ENCODE results near the gene RELCH.

The RELCH gene

DNA sequence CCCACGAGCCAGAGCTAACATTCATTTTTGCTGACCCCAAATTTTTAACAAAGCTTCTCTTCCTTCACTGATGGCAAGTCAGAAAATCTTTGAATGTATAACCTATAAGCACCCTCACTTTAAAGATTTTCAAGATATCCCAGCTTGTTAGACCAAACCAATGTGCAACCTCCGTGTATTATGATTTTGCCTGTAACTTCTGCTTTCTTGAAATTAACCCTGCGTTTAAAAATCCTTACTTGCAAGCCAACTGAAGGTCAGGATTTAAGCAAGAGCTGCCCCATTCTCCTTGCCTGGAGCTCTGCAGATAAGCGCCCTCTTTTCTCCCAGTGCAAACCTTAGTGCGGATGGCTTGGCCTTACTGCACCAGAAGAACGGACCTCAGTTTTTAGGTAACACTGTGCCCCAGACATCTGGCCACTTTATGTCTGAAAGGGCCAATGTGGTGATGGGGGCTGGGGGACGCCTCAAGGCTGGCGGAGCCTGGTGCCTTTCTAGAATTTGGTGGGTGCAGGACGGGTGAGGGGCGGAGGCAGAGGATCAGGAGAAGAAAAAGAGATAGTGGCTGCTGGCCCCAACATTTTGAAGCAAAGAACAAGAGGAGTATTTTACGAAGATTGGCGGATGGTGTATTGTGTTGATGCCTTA, 137.2 kb downstream of the RELCH start:
- DNase-seq = no peak

DNA sequence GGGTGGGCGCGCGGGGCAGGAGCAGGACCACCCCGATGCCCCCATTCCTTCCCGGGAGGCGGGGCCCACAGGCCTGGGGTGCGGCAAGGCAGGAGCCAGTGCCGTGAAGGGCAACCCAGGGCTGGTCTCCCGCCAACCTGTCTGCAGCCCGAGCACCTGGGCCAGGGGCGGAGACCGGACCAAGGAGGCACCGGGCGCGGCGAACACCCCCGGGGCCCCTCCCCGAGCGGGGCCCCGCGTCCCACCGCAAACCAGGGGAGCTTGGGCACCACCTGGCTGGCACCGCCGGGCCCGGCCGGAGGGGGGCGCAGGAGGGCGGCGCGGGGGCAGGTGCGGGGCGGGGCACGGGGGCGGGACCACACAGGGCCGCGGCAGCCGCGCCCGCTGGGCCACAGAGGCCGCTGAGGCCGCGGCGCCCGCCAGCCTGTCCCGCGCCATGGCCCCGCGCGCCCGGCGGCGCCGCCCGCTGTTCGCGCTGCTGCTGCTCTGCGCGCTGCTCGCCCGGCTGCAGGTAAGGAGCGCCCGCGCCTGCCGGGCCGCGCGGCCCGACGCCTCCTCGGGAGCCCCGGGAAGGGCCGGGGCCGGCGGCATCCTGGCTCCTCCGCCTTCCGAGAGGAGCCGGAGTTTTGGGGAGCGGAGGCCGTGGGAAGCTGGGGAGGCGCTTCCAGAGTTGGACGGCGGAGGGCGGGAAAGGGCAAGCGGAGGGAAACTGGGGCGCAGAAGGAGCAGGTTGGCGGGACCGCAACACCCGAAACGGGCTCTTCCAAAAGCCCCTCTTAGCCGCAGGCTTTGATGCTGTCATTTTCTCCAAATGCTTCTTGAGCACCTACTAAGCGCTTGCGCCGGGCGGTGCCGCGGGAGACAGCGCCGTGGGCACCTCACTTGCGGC, 138.1 kb downstream of the RELCH start, which contains the start of gene TNFRSF11A:
TNFRSF11A (plus strand) TSS at position 394 of the 889 bp plus-strand sequence; CDS start at position 437, 43 bp downstream.
- peak; percentile 36 for DNase-seq

DNA sequence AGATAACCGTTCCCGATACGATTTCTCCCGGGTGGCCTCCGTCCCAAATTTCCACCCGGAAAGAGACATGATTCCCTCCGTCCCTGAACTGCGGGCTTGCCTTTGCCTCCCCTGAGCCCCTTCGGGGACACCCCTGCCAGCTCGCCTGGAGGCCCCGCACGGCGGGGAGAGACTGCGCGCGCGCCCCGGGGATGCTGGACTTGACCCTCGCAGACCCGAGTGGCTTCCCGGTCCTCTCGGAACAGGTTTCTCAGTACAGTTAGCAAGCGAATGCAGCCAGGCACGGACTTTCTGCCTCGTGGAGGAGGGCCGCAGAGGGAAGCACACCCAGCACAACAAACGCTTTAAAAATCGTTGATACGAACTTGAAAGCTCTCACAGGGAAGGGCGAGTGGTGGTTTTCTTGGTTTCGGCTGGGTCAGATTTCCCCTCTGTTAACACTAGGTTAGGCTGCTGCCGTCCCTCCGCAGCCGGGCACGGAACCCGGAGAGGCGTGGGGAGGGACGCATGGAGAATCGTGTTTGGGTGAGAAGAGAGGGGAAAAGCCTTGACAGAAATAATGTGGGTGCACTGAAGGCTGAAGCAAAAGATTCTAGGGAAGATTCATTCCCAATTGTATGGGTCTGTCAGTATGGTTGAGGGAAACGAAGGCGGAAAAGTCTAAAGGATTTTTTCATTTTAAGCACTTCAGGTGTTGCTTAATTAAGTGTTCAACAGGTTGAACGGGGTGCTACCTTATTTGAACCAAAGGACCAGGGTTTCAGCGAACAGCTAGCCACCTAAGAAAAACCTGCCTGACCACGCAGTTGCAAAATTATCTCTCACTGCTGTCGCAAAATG, 139.0 kb downstream of the RELCH start:
- no peak for DNase-seq

DNA sequence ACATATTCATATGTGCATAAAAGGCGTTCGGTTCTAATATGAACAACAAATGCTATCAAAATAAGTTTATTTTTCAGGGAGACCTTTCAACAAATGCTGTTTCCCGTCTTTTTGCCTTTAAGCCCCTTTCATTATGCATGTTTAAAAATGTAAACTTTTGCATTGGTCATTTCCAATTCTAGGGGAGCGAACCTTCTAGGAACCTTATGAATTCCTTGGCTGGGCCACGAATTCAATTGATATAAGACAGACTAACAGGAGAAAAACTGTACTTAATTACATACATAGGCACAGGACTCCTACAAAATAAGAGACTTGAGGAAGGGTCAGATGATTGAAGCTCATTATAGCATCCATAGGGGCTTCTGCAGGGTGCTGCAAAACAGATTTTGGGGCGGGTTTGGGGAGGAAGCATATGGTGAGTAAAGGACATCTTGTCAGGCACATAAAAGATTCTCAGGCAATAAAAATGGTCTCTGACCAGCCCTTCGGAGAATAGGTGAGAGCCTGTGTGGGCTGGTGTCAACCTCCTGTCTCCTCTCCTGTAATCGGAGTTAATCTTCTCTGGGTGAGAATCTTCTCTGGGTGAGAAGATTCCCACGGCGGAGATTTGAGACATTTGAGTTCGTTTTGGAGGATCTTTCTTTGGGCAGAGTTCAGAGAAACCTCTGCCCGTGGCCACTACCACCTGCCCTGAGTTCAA, 139.7 kb downstream of the RELCH start:
- DNase-seq = no peak

DNA sequence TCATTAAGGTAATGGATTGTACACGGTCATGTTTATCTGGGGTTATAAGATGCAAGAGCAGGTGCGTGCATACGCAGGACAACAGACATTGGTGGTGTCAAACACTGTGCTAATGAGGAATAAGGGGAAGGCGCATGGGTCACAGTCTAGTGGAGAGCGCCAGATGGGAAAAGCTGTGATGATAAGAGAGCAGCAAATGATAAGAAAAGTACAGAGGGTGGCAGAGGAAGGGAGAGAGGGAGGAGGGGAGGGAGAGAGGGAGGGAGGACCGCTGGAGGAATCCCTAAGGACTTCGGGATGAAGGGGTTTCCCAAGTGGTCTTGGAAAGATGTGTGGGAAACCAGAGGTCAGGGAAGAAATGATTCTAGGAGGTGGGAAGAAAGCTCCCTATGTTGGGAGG, 140.9 kb downstream of the RELCH start:
- DNase-seq = no peak

DNA sequence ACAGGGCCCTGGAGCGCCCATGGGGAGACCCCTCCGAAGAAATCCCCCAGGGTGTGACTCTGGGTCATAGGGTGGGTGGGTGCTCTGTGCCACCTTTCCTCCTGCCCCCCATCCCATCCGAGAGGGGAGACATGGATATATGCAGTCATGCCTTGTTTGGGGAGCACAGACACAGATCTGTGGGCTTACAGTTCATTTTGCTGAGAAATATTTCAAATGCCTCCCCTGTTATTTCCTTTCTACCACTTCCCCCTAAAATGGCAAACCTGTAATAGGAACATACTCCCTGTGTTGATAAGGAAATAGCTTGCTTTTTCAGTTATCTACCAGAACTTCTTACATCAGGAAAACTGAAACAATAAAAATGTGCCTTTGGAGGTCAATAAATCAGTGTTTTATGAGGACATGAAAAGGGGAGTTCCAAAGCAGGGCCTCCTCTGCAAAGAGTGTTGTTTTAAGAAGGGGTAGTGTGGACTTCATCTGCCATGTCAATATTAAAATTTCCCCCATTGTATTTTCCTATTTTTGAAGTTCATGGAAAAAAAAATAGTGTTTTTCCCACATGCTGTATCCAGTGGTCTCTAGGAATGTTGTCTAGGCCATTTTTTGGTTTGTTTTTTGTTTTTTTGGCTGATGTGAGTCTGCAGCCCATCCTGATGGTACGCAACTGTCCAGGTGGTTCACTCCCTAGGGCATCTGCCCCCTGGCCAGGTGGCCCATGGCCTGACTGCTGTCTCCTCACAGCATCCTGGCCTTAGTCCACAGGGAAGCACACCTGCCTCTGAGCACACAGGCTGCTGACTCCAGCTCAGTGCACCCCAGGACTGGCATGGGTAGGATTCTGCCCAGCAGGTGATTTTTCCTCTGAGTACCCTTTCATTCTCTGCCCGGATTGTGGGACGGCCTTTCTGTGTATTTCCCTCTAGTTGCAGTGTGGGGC, 141.8 kb downstream of the RELCH start:
- no peak for DNase-seq

DNA sequence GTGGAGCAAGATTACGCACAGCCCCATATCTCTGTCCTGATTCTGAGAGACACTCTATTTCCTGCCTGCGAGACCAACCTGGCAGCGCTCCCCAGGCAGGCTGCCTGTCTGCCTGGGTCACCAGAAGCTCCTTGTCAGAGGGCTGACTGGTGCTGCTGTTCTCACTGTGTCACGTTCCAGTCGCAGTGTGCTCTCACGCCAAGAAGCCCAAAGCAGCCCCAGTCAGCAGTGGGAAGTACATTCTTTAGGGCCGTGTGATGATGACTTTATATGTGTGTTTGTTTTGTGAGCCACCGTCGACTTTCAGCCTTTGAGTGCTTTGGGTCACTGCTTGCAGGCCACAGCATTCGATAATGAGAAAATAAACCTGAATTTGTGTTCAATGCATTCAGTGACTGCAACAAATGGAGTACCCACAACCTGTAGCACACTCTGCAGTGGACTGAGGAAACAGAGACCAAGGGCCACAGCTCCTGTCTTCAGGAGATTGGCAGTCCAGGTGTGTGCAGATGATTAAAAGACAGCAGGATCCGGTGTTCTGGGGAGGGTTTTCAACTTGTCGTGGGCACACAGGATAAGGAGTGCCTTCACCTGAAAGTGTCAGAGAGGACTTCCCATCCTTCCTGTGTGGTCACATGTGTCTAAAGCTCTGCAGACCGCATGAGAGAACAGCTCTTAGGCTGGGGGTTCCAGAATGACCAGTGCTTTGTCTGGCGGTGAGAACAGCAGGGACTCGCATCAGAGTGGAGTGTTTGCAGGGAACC, 142.8 kb downstream of the RELCH start:
- no peak for DNase-seq

DNA sequence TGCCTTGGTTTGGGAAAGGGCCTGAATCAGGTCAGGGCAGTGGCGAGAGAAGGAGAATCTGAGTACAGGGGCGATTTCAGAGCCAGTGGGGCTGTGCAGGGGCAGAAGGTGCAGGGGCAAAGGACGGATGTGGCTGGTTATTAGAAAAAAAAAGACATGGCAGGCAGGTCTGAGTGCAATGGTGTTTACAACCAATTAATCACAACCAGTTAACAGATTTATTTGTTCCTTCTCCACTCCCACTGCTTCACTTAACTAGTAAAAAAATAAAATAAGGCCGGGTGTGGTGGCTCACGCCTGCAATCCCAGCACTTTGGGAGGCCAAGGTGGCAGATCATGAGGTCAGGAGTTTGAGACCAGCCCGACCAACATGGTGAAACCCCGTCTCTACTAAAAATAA, 143.6 kb downstream of the RELCH start:
- no peak for DNase-seq

DNA sequence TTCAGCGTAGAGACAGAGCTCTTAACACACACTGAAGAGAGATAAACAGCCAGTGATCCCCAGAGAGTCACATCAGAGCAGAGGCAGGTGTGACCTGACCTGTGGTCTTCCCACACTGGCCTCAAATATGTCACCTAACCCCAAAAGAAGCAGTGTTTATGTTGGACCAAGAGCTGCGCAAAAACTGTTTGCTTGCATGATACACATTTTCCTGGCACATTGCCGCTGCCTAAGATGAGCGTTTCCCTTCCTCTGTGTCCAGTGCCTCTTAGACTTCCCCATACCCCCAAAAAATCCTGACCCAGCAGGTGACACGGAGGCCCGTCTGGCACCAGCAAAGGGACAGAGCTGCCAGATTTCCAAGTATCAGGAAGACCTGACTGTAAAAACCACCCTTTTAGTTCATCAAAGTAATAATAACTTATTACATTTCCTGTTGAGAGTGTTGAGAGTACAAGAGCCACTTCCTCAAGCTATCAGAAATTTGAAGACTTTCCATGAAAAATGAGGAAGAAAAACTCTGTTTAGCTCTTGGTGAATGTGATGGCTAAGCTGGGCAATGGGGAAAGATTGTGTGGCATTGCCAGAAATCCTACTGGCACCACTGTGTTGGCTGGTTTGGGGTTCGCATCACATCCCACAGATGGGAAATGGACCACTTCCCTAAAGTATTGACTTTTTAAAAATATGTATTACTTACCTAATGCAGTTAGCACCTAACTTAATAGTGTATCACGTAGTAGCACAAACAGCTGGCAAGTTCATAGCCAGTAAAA, 144.7 kb downstream of the RELCH start:
- DNase-seq = no peak

DNA sequence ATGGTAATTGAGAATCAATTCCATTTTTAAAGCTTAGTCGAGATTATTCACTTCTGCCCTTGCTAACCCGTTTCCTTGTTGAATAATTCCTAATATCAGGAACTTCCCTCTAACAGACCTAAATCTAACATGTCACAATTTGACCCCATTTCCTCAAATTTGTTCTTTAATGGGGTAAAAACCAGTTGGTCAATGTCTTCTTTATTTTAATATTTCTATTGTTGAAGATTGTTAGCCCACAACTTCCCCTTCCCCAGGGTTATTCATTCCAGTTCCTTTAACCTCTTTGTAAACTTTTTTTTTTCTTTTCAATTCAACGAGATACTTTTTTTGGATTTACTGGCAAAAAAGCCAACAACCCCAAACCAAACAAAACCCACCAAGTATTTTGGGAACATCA, 145.4 kb downstream of the RELCH start:
- no peak for DNase-seq

DNA sequence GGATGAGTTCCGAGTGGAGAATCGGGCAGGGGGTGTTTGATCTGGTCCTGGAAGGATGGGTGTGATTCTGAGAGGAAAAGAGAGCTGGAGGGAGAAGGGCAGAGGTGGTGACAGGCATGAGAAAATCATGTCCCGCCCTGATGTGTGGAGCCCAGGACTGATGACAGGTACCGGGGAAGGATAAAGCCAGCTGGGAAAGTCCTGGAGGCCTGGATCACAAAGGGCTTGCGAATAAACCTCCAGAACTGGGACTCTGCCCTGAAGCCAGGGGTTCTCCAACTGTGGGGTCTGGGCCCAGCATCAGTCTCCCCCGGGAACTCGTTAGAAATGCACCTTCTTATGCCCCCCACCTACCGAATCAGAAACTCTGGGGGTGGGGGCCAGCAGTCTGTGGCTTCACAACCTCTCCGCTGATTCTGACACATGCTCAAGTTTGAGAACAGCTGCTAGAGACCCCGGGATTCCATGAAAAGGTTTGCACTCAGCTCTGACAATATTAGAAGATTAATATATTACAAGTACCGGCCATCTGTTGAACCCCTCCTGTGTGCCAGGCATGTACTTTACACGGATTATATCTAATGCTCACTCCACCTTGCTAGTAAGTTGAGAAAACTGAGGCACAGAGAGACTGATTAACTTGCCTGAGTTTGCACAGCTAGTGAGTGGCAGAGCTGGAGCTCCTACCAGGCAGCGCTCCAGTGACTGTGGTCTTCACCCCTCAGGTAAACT, 146.1 kb downstream of the RELCH start:
- no peak for DNase-seq

DNA sequence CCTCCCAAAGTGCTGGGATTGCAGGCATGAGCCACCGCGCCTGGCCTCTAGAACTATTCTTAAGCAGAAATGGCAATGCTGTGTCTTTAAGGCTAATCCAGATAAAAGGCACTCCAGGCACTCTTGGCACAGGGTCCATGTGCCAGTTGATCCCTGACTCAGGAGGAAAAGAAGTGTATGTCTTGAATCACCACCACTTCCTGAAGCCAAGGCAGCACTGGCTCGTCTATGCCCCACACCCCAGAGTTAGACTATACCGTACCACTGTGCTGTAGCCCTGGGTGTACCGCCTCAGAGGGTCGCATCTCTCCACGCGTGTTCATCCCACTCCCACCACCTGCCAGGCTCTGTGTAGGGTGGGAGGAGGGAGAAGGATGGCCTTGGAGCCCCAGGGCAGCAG, 147.1 kb downstream of the RELCH start:
- DNase-seq = no peak

DNA sequence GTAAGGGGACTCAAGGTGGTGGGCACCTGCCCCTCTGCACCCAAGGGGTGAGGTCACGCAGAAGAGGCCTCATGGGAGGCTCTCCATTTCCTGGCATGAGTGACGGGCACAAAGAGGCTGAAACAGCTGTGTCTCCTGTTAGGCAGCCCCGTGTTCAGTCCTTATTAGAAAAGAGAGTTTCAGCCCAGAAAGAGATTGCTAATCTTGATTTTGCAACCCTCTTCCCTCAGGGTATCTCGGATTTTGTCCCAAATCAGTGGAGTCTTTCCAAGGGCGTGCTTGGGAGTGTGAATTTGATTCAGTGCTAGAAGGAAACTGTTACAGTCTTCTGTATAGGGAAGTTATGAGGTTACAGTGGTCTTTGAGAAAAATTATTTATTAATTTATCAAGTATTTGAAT, 148.4 kb downstream of the RELCH start:
- no peak for DNase-seq

DNA sequence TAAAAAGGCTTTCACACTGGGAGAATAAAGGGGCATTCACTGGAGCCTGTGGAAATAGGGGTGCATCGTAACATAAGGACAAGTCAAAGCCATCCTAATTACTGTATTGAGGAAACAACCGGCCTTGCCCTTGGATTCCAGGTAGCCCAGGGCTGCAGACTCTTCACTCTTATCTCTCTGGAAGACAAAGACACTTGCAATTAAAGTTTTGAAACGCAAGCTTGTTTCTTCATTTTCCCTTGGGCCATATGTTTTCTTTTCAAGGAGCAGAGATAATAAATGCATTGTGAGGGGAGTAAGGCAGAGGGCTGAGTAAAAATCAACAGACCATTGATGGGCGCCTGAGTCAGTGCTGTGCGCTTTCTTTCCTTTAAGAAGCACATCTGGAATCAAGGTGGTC, 149.6 kb downstream of the RELCH start:
- DNase-seq = no peak

DNA sequence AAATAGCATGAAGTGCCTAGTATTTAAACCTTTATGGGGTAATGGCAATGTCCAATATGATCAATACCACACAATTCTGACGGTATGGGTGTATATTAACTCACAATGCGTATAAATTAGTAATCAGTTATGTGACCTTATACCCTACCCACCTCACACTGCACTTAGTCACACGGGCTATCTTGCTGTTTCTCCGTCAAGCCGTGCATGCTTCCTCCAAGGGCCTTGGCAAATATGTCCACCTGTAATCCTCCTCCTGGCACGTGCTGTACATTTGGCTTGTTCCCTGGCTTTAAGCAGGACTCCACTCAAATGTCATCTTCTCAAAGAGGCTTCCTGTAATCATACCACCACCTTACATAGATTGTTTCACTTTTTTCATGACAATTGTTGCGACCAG, 150.3 kb downstream of the RELCH start:
- DNase-seq = no peak

DNA sequence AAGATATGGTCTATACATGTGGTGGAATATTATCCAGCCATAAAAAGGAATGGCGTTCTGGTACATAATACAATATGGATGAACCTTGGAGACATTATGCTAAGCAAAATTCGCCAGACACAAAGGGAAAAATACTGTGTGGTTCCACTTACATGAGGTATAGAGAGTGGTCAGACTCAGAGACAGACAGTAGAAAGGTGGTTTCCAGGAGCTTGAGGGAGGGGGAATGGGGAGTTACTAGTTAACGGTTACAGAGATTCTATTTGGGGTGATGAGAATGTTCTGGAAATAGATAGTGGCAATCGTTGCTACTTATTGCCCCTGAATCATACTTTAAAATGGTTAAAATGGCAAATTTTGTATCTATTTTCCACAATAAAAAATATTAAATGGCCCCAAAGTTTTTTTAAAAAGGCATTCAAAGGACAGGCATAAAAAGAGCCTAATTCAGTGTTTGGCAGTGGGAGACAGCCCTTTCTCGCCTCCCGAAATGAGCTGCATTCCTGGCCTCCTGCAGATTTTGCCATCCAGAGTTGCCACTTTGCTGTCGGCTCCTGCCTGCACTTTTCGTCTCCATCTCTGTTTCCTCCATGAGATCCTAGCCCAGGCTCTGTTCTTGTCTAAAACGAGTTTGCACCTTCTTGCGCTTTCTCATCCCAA, 151.5 kb downstream of the RELCH start:
- DNase-seq = no peak

DNA sequence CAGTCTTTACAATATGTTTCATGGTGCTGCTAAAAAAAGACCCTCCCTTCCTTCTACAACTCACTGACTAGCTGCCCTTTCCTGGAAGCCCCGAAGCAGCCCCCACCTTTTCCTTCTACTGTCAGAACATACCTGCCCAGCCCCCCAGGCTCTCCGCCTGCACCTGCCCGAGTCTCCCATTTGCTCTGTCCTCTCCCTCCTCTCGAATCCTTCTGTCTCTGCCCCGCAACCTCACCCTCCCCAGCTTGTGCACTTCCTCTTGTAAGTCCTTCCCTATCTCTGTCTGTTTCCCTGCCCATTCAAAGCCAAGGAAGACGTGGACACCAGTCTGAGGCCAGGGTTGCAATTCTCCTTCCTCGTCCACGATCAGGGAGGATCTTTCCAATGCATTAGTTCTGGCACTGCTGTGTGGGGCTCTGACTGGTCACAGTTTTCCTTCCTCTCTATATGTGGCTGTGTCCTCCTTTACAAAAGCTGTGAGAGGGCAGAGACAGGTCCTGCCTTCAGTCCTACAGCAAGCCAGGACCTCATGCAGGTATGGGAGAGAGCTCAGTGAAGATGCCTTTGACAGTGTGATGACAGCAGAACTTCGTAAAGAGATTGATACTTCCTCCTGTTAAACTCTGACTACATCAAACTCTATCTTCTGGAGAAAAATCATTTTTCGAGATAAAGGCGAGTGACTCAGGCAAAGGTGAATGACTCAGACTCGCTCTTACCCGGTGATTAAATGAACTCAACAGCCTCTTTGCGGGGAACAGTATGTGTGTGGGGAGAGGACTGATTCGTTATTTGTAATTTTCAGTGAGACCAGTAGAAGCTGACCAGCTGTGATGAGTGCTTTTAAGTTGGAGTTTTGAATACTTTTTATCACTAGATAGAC, 152.3 kb downstream of the RELCH start:
- DNase-seq = no peak

DNA sequence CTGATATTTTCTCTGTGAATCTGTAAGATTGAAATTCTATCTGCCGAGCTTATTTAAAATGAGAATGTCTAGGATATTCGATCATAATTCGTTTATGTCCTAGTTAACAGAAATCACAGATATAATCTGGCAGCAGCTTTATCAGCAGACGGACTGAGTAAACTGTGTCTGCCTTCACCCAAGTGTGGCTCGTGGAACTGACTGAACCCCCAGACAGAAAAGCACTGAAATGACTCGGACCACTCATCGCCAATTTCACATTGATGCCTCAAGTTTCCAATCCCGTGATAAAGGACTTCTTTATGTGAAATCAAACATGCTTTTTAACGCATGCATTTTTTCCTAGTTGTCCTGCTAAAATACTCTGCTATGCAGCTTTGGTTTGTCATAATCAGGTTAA, 153.9 kb downstream of the RELCH start:
- DNase-seq = no peak
